HK-2 (cell line): ENCODE data around the gene TPM2.

Source experiments
- DNase-seq: peaks from one replicate; pipeline ENCODE4 v3.0.0-alpha.2; 2018; ENCODE audit not compliant: unreplicated experiment

The TPM2 gene

GRCh38 chr9:35696520-35697215, 6.9 kb upstream of the TPM2 start:
- DNase-seq, result no peak

GRCh38 chr9:35695943-35696401, 6.2 kb upstream of the TPM2 start:
- no peak for DNase-seq

- no peak for DNase-seq
These were observed 2.1 kb upstream of the TPM2 start for GRCh38 chr9:35691757-35692301.

GRCh38 chr9:35691334-35691650, 1.6 kb upstream of the TPM2 start:
- no peak for DNase-seq

- DNase-seq, result no peak
These were observed 1.0 kb upstream of the TPM2 start for GRCh38 chr9:35690614-35691333.

- DNase-seq, result no peak
These were observed 529 bp upstream of the TPM2 start for GRCh38 chr9:35690294-35690613.

GRCh38 chr9:35688558-35689541, 875 bp downstream of the TPM2 start:
- no peak for DNase-seq

GRCh38 chr9:35687972-35688557, 1.7 kb downstream of the TPM2 start:
- DNase-seq, result no peak

GRCh38 chr9:35687306-35687705, 2.4 kb downstream of the TPM2 start:
- no peak for DNase-seq

GRCh38 chr9:35686222-35687203, 3.2 kb downstream of the TPM2 start:
- no peak for DNase-seq

- no peak for DNase-seq
These were observed 4.2 kb downstream of the TPM2 start for GRCh38 chr9:35685506-35685905.

- DNase-seq, result no peak
These were observed 4.8 kb downstream of the TPM2 start for GRCh38 chr9:35684921-35685320.

GRCh38 chr9:35683323-35683722, 6.4 kb downstream of the TPM2 start:
- DNase-seq, result no peak

- DNase-seq, result no peak
These were observed 7.0 kb downstream of the TPM2 start for GRCh38 chr9:35682520-35683315.

- DNase-seq, result no peak
These were observed 7.7 kb downstream of the TPM2 start for GRCh38 chr9:35682051-35682450.

- no peak for DNase-seq
These were observed 8.3 kb downstream of the TPM2 start for GRCh38 chr9:35681341-35682002.

- no peak for DNase-seq
These were observed 9.2 kb downstream of the TPM2 start for GRCh38 chr9:35680331-35681105.

- no peak for DNase-seq
These were observed 9.9 kb downstream of the TPM2 start for GRCh38 chr9:35679766-35680330.
